H9 (cell line): ENCODE results near the gene UBE2E1. TPM values are rescaled to one million over a fixed set of nuclear protein-coding genes. Genes with fewer than 3 reads are reported as not detected.

Experiments used
- DNase-seq: peaks from one replicate; pipeline ENCODE4 v3.0.0-alpha.2; 2017
- H2AFZ ChIP-seq: one replicate; pipeline ENCODE4 v1.6.1; 2013; ENCODE audit warnings: mild to moderate bottlenecking, low read length, control low read depth, moderate library complexity
- H2AK5ac ChIP-seq: 2 replicates; pipeline ENCODE4 v1.6.1; 2013; ENCODE audit warnings: low read length, control low read depth, mixed read lengths; ENCODE audit not compliant: insufficient read length
- H2BK120ac ChIP-seq: one replicate; pipeline ENCODE4 v1.6.1; 2013; ENCODE audit warnings: low read depth, mild to moderate bottlenecking, low read length, control low read depth, inconsistent platforms; ENCODE audit not compliant: poor library complexity, severe bottlenecking
- H2BK12ac ChIP-seq: 2 replicates; pipeline ENCODE4 v1.6.1; 2013; ENCODE audit warnings: low read length, control low read depth, mixed read lengths, low read depth; ENCODE audit not compliant: insufficient read length
- H2BK15ac ChIP-seq: 2 replicates; pipeline ENCODE4 v1.6.1; 2013; ENCODE audit warnings: low read depth, low read length, control low read depth
- H2BK20ac ChIP-seq: one replicate; pipeline ENCODE4 v1.6.1; 2013; ENCODE audit warnings: low read depth, mild to moderate bottlenecking, low read length, control low read depth, inconsistent platforms; ENCODE audit not compliant: poor library complexity, severe bottlenecking
- H2BK5ac ChIP-seq: 2 replicates; pipeline ENCODE4 v1.6.1; 2013; ENCODE audit warnings: low read length, control low read depth, mixed read lengths; ENCODE audit not compliant: insufficient read length
- H3K14ac ChIP-seq: 2 replicates; pipeline ENCODE4 v1.6.1; 2013; ENCODE audit warnings: low read length, control low read depth; ENCODE audit not compliant: insufficient read depth
- H3K18ac ChIP-seq: 2 replicates; pipeline ENCODE4 v1.6.1; 2013; ENCODE audit warnings: low read depth, mild to moderate bottlenecking, mixed read lengths, low read length, control low read depth; ENCODE audit not compliant: insufficient read length
- H3K23ac ChIP-seq: 2 replicates; pipeline ENCODE4 v1.6.1; 2013; ENCODE audit warnings: low read length, control low read depth, mixed read lengths, low read depth; ENCODE audit not compliant: insufficient read length
- H3K23me2 ChIP-seq: 2 replicates; pipeline ENCODE4 v1.6.1; 2013; ENCODE audit warnings: low read depth, mild to moderate bottlenecking, mixed read lengths, low read length, control low read depth; ENCODE audit not compliant: insufficient read length, poor library complexity, severe bottlenecking
- H3K27ac ChIP-seq: 2 replicates; pipeline ENCODE4 v1.5.1; 2013; ENCODE audit warnings: low read length, control low read depth, mixed read lengths, low read depth; ENCODE audit not compliant: insufficient read length
- H3K27me3 ChIP-seq: 2 replicates; pipeline ENCODE4 v1.6.1; 2013; ENCODE audit warnings: low read length, control low read depth, inconsistent platforms; ENCODE audit not compliant: insufficient read depth
- H3K4ac ChIP-seq: 2 replicates; pipeline ENCODE4 v1.6.1; 2013; ENCODE audit warnings: low read depth, mild to moderate bottlenecking, control low read depth, inconsistent platforms, low read length, moderate library complexity
- H3K4me1 ChIP-seq: 2 replicates; pipeline ENCODE4 v1.6.1; 2013; ENCODE audit warnings: low read length, control low read depth, inconsistent platforms; ENCODE audit not compliant: insufficient read depth
- H3K4me2 ChIP-seq: 2 replicates; pipeline ENCODE4 v1.6.1; 2013; ENCODE audit warnings: low read length, control low read depth, mixed read lengths; ENCODE audit not compliant: insufficient read length, insufficient read depth
- H3K56ac ChIP-seq: 2 replicates; pipeline ENCODE4 v1.6.1; 2013; ENCODE audit warnings: low read depth, mild to moderate bottlenecking, mixed read lengths, low read length, control low read depth; ENCODE audit not compliant: insufficient read length
- H3K79me1 ChIP-seq: 2 replicates; pipeline ENCODE4 v1.6.1; 2013; ENCODE audit warnings: low read depth, mild to moderate bottlenecking, moderate library complexity, low read length, control low read depth, inconsistent platforms; ENCODE audit not compliant: insufficient read depth, poor library complexity, severe bottlenecking
- H3K79me2 ChIP-seq: 2 replicates; pipeline ENCODE4 v1.6.1; 2013; ENCODE audit warnings: low read length, control low read depth, inconsistent platforms; ENCODE audit not compliant: insufficient read depth
- H3K9ac ChIP-seq: 2 replicates; pipeline ENCODE4 v1.6.1; 2013; ENCODE audit warnings: low read length, control low read depth, mixed read lengths; ENCODE audit not compliant: insufficient read length; ENCODE audit errors: extremely low read depth
- H3K9me3 ChIP-seq: one replicate; pipeline ENCODE4 v1.6.1; 2013; ENCODE audit warnings: low read depth, low read length, inconsistent platforms; ENCODE audit not compliant: control insufficient read depth
- H3T11ph ChIP-seq: one replicate; pipeline ENCODE4 v1.6.1; 2013; ENCODE audit warnings: mild to moderate bottlenecking, low read length, control low read depth, inconsistent platforms
- H4K20me1 ChIP-seq: one replicate; pipeline ENCODE4 v1.6.1; 2013; ENCODE audit not compliant: control insufficient read depth, insufficient read length, insufficient read depth
- H4K5ac ChIP-seq: 2 replicates; pipeline ENCODE4 v1.6.1; 2013; ENCODE audit warnings: low read depth, mild to moderate bottlenecking, mixed read lengths, low read length, control low read depth; ENCODE audit not compliant: insufficient read length
- H4K8ac ChIP-seq: replicated peaks from 2 replicates; pipeline ENCODE4 v1.6.1; 2013; ENCODE audit warnings: low read length, control low read depth, mixed read lengths, low read depth; ENCODE audit not compliant: insufficient read length
- H4K91ac ChIP-seq: 2 replicates; pipeline ENCODE4 v1.6.1; 2013; ENCODE audit warnings: low read depth, mild to moderate bottlenecking, moderate library complexity, mixed read lengths, low read length, control low read depth; ENCODE audit not compliant: insufficient read length
- H3K27ac Mint-ChIP-seq, 3 experiments: 2 replicates in 2 of 3; 3 replicates in 1 of 3; pipeline ENCODE4 v1.8.0; 2020 to 2021; ENCODE audit warnings: mixed read lengths in 3 of 3, mild to moderate bottlenecking in 1 of 3, moderate library complexity in 1 of 3
- H3K27me3 Mint-ChIP-seq: 2 replicates; pipeline ENCODE4 v1.8.0; 2021; ENCODE audit warnings: low read depth, mild to moderate bottlenecking, moderate library complexity, mixed read lengths
- H3K36me3 Mint-ChIP-seq, 3 experiments: 2 replicates in 2 of 3; 3 replicates in 1 of 3; pipeline ENCODE4 v1.8.0; 2020 to 2021; ENCODE audit warnings: low read depth in 3 of 3, mixed read lengths in 3 of 3; ENCODE audit not compliant: insufficient read depth in 1 of 3
- H3K4me1 Mint-ChIP-seq, 2 experiments: 2 replicates each; pipeline ENCODE4 v1.8.0; 2020; ENCODE audit warnings: mixed read lengths in 2 of 2
- H3K4me3 Mint-ChIP-seq, 2 experiments: 2 replicates in 1 of 2; 3 replicates in 1 of 2; pipeline ENCODE4 v1.8.0; 2020 to 2021; ENCODE audit warnings: mild to moderate bottlenecking in 2 of 2, mixed read lengths in 2 of 2, moderate library complexity in 1 of 2
- H3K9me3 Mint-ChIP-seq, 2 experiments: 2 replicates in 1 of 2; 3 replicates in 1 of 2; pipeline ENCODE4 v1.8.0; 2020; ENCODE audit warnings: mild to moderate bottlenecking in 2 of 2, mixed read lengths in 2 of 2, moderate library complexity in 1 of 2
- CTCF ChIP-seq: fragments of 200-600 bp; sonication (generic); conservative IDR thresholded peaks from 3 replicates; pipeline ENCODE4 v1.8.0; 2021; ENCODE audit warnings: antibody characterized with exemption, mild to moderate bottlenecking
- WGBS: extraction: QIAGEN DNeasy Blood & Tissue Kit; methylation state at CpG from one replicate; pipeline ENCODE4 v1.1.7; 2013; ENCODE audit warnings: missing lambda C conversion rate, low lambda C conversion rate, mixed read lengths; ENCODE audit not compliant: insufficient read length; ENCODE audit errors: extremely low coverage; 5-methylcytosine and 5-hydroxymethylcytosine counted together
- total RNA-seq: library from RNA; stranded (reverse); gene quantifications from 2 replicates; pipeline ENCODE4 v1.2.1, GENCODE V29; 2021

The UBE2E1 gene
- total RNA-seq, 1 experiment from 2014 or later, result 142 TPM

GRCh38 chr3:23875113-23875725 lies 69.5 kb downstream of the UBE2E1 start:
- H2BK5ac ChIP-seq, result no peak overlapping the region
- no peak overlapping the region for H3T11ph ChIP-seq
- H3K4ac ChIP-seq, result no peak overlapping the region
- no peak overlapping the region for H2BK12ac ChIP-seq
- no peak overlapping the region for H2AFZ ChIP-seq
- peaks cover 5% of the 10 kb centered on the region; the same call in 1 of the 2 replicates for H3K79me2 ChIP-seq
- no peaks in the 10 kb centered on the region for H3K27me3 Mint-ChIP-seq
- peaks cover 2% of the 10 kb centered on the region; the same call in 1 of the 2 replicates for H3K4me1 ChIP-seq
- H3K4me3 Mint-ChIP-seq, result no peak overlapping the region
- no peak overlapping the region for H3K9ac ChIP-seq
- no peaks in the 10 kb centered on the region for H3K27me3 ChIP-seq
- no peak overlapping the region for H2BK15ac ChIP-seq
- no peak overlapping the region for H3K56ac ChIP-seq
- H3K14ac ChIP-seq, result no peak overlapping the region
- no peak overlapping the region for H4K91ac ChIP-seq
- WGBS, result no CpG with 5 or more reads among the region's 4 CpGs
- H2BK120ac ChIP-seq, result no peak overlapping the region
- H4K8ac ChIP-seq, result no peak overlapping the region
- no peak overlapping the region for H2BK20ac ChIP-seq
- no peaks in the 10 kb centered on the region for H3K79me1 ChIP-seq
- H3K27ac Mint-ChIP-seq, result no peak overlapping the region; a peak in 1 of 7 replicates
- H3K9me3 Mint-ChIP-seq, result peaks cover 14 to 28% of the 10 kb centered on the region in 2 experiments
- no peaks in the 10 kb centered on the region for H3K23me2 ChIP-seq
- H4K20me1 ChIP-seq, result no peaks in the 10 kb centered on the region
- peaks cover 21 to 39% (median 37%) of the 10 kb centered on the region in 3 experiments for H3K36me3 Mint-ChIP-seq
- no peak overlapping the region for H3K23ac ChIP-seq
- H3K4me1 Mint-ChIP-seq, result peaks cover 19 to 23% of the 10 kb centered on the region in 2 experiments
- H2AK5ac ChIP-seq, result no peak overlapping the region
- H4K5ac ChIP-seq, result no peak overlapping the region
- no peak overlapping the region for H3K4me2 ChIP-seq
- no peak overlapping the region for H3K27ac ChIP-seq
- H3K18ac ChIP-seq, result no peak overlapping the region
- no peak for DNase-seq
- TF ChIP-seq CTCF, result no peak
- H3K9me3 ChIP-seq, result no peaks in the 10 kb centered on the region
